Activated CD4-positive, alpha-beta T cell treated with anti-CD3 and anti-CD28 coated beads for 48 hours (primary cell): ENCODE results near the gene MACROD2.

Source experiments
- DNase-seq: peaks from one replicate; pipeline ENCODE4 v3.0.0-alpha.2; 2020

The MACROD2 gene

DNA sequence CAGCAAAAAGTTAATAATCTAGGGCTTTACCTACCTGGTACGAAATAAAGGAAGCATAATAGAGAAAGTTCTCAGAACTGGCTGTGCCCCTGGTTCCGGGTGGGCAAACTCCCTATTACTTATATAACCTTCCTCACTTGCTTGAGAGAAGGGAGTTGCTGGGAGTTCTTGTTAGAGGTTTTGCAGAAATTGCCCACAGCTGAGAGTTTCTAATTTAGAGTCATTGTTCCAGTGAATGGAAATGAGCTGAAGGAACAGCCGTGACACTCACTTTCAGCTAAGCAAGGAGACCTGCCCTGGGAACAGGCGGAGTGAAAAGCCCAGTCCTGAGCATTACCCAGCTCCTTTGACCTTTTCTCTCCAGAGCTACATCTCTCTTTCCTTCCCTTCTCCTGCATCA lies 936.7 kb downstream of the MACROD2 start:
- DNase-seq, result no peak

DNA sequence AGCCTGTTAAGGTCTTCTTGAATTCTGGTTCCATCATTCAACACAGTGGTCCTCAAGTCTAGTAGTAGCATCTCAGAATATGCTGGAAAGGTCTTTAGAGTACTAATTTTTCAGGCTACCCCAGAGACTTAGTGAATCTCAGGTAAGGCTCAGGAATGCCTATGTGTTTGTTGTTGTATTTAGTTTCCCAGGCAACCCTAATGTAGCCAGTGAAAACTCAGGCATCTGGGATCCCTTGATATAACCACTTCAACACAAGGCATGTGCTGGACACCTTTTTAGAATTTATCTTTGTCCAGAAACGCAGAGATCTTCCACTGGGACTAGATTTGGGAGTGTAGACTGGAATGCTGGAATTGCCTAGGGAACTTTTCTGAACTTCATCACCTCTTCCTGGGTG lies 940.0 kb downstream of the MACROD2 start:
- DNase-seq, result no peak

- no peak for DNase-seq
Measured at GRCh38 chr20:14937021-14937420, 941.7 kb downstream of the MACROD2 start.

- DNase-seq, result no peak
Measured at GRCh38 chr20:14937846-14938245, 942.5 kb downstream of the MACROD2 start.

DNA sequence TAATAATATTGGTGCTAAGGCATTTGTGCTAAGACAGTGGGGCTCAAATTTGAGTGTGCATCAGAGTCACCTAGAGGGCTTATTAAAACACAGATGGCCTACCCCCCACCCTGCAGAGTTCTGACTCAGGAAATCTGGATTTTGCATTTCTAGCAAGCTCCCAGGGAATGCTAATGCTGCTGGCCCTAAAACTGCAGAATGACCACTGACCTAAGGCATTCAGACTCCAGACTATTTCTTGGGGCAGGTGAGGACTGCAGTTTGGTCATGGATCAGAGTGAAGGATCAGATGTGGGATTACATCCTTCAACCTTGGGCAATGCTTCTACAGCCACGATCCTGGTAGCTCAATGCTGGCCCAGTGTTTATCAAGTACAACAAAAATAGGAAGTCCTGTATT lies 952.2 kb downstream of the MACROD2 start:
- no peak for DNase-seq

DNA sequence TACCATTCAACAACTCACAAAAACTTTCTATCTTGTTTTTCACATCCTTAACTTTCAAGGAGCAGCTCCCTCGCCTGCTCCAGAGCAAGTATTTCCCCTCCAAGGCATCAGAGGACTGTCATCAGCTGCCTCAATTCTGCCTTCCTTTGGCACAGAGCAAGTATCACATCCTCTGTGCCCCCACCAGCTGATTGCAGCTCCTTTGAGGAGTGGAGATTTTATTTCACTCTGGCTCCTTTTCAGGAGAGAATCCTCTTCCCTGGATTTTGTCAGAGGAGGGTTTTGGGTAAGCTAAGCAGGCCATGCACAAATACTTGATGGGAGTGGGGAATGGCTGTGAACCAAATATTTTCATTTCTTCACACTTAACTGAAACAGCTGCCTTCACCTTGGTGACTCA lies 952.6 kb downstream of the MACROD2 start:
- DNase-seq, result no peak

DNA sequence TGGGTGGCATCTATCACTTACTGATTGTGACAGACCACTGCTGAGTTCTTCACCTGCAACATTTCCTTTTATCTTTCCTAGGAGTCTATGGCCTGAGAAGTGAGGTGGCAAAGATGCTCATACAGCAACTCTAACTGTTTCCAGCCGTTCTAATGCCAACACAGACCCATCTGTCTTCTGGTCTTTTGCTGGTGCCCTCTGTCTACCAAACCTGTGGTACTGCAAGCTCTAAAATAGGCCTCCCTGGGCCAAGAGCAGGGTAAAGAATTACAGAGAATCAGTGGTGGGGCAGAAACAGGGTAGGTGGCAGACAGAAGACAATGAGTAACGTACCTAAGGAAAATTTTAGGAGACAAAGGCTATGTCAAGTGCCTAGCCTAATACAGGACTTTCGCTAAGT lies 953.1 kb downstream of the MACROD2 start:
- DNase-seq, result no peak

DNA sequence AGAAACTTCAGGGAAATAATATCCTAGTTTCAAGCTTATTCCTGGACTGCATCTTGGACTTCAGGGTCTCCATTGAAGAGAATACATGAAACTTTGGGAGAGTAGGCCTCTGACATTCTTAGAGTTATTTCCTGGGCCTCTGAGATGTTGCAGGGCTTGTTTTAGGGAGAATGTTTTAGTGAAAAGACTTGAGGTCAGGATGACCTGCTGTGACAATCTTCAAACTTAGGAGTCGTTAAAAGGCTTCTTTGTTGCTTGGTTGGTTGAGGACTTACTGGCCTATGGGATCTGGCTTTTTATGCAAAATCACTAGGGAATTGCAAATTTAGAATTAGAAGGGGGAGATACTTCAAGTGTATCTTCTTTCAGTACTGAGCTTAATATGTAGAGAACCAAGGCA lies 955.3 kb downstream of the MACROD2 start:
- no peak for DNase-seq

DNA sequence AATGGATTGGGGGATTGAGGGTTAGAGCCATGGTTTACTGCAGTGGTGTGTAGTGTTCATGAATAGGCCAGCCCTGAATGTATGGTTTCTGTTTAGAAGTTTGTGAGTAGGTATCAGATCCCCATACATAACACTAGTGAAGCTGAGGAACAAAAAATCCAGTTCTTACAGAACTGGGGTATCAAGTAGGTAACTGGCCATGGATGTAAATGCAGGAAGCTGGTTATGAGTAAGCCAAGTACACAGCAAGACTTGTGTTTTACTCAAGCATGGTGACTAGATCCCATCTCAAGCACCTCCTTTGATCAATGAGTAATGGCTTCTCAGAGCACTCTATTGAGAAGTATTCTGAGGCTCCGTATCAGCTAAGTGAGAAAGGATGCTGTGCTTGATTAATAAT lies 955.8 kb downstream of the MACROD2 start:
- DNase-seq, result no peak

- DNase-seq, result no peak
Measured at GRCh38 chr20:14951707-14952418, 956.5 kb downstream of the MACROD2 start.

- no peak for DNase-seq
Measured at GRCh38 chr20:14953736-14954135, 958.4 kb downstream of the MACROD2 start.

DNA sequence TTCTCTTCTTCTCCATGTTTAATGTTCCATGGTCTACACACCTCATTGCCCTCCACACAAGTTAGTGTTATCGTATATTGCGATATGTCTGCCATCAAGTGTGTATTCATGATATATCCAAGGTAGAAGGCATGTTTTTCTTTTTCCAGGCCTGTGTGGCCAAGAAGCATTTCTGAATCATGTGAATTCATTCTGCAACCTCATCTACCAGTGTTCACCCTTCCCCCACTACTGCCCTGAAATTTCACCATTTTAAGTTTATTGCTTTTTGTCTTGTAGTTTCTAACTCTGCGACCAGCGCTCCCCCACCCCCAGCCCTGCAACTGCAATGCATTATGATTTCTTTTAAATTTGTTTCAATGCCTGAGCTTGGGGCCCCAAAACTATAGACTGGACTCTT lies 960.1 kb downstream of the MACROD2 start:
- peak; percentile 2 for DNase-seq

GRCh38 chr20:14956026-14956425 lies 960.7 kb downstream of the MACROD2 start:
- DNase-seq, result no peak

DNA sequence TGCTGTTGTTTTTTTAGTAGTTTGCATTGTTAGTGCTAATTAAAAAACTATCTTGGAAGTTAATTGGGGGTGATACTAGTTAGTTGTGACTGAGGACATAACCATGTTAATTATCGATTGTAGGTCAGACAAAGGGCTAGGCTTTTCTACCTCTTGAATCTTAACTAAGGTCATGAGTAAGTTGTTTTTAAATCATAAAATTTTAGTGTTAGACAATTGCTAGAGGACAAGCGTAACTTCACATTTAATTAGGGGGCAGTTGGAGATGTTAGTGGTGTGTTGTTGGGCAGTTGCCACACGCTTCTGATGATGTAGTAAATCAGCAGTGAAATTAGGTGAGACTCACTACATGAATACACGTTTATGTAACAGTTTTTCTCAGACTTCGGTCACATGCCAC lies 961.2 kb downstream of the MACROD2 start:
- DNase-seq, result no peak

GRCh38 chr20:14957402-14957801 lies 962.1 kb downstream of the MACROD2 start:
- no peak for DNase-seq

- DNase-seq, result no peak
Measured at GRCh38 chr20:14958626-14959025, 963.3 kb downstream of the MACROD2 start.

DNA sequence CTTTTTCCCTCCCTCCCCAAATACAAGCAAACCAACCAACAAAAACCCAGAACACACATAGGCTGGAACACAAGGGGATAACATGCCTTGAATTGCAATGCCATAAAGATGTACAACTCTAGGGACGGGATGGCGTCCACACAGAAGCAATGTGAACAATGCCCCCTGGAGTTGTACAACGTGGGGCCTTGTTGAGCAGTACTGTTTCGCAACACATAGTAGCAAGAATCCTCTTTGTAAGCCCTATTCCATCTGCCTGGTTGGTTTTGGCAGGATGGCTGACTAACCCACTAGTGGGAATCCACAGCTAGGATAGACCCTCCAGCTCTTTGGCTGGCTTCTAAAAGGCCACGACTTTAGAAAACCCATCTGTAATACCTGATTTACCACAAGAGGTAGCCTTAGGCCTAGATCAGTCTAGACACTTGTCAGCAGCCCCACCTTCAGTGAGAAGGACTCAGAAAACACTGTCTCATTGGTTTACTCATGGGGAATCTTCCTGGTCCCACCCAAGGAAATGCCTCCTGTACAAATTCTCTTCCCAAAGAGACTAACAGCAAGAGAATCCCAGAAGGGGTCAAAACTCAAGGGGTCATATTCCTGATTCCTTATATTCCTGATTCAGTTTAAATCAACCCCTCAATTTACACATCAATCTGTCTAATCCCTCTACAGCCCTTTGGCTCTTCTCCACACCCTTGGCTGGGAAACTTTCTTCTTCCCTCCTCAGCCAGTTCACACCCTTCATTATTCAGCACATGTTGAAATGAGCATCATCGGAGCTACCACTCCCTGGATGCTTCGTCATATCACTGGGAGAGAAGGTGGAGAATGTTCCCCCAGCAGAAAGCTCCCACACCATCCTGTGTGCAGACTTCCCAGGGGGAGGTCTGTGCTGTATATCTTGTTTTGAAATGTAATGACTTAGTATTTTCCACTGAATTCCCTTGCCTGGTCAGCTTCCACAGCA lies 964.5 kb downstream of the MACROD2 start:
- no peak for DNase-seq

GRCh38 chr20:14960831-14961230 lies 965.5 kb downstream of the MACROD2 start:
- no peak for DNase-seq

GRCh38 chr20:14963262-14963663 lies 967.9 kb downstream of the MACROD2 start:
- no peak for DNase-seq

DNA sequence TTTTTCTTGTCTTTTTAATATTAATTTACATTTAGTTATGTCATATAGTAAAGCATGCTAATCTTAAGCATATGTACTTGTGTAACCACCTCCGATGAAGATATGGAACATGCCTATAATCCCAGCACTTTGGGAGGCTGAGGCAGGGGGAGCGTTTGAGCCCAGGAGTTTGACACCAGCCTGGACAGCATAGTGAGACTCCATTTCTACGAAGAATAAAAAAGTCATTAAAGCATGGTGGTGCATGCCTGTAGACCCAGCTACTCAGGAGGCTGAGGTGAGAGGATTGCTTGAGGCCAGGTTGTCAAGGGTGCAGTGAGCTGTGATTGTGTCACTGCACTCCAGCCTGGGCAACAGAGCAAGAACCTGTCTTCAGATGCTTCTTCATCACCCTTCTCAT lies 970.9 kb downstream of the MACROD2 start:
- DNase-seq, result no peak

DNA sequence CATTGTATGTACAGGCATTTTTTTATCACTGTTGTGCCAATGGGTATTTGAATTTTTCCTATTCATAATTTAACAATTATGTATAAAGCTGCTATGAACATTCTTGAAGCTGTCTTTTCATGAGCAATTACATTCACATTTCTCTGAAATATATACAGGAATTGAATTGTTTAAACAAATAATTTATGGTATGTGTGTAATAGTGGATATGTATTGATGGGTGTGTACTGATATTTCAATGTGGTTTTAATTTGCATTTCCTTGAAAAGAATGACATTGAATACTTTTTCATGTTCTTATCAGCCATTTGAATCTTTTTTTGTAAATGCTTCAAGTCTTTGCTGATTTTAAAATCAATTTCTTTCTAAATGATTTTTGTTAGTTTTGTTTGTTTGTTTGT lies 971.5 kb downstream of the MACROD2 start:
- no peak for DNase-seq

DNA sequence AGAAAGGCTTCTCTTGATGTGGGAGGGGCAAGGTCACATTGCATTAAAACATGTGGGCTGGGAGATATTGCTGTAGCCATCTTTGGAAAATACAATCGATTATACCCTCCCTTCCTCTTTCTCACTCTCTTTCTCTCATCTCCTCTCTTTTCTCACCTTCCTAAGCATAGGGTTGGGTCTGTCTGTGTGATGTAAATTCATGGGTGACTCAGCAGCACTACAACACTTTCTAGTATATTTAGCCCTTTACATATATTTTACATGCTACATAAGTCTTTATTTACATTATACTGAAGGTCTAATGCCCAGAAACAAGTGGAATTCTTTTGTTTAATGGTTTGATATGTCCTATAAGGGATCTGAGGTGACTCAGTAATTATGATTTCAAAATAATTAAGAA lies 976.9 kb downstream of the MACROD2 start:
- DNase-seq, result no peak

GRCh38 chr20:14972690-14973089 lies 977.4 kb downstream of the MACROD2 start:
- DNase-seq, result no peak

- DNase-seq, result no peak
Measured at GRCh38 chr20:14979453-14979986, 984.2 kb downstream of the MACROD2 start.
